Medulla oblongata (tissue), 1 donor: Measurements from ENCODE around the gene FAM120B.

ENCODE experiments used
- DNase-seq: peaks from one replicate; pipeline ENCODE4 v3.0.0-alpha.2; 2015; ENCODE audit errors: extremely low spot score

The FAM120B gene

GRCh38 chr6:170455335-170455979 lies 148.9 kb downstream of the FAM120B start:
- no peak for DNase-seq

DNA sequence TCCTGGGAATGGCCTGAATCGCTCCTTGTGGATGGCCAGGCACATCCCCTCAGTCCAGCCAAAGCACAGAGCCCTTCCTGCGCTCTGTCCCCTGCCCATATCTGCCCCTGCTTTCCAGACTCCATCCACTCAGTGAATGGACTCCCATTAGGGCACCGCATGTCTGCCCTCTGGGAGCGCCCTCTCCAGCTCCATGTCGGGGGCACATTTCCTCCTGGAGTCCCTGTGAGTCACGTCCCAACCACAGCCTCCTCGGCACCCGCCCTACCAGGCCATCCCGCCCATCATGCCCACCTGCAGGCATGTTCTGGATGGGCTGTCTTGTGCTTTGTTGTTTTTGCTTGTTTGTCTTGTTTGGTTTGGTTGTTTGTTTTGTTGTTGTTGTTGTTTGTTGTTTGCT lies 149.8 kb downstream of the FAM120B start:
- DNase-seq, result no peak
